Natural killer cell (primary cell): ENCODE results near the gene VSIG10L2. TPM values are rescaled to one million over a fixed set of nuclear protein-coding genes. Genes with fewer than 3 reads are reported as not detected.

Experiments
- ATAC-seq, 3 donors: fragments of 150-1000 bp in 2 of 3; fragments of 200-7000 bp in 1 of 3; cut with Tn5 transposase; 1 replicate in 1 of 3; 2 replicates in 2 of 3; pipeline ENCODE4 v1.10.0; 2021; ENCODE audit warnings: mild to moderate bottlenecking in 2 of 3, moderate library complexity in 2 of 3
- DNase-seq, 2 donors: peaks; one replicate each; pipeline versions ENCODE4 v3.0.0 to v3.0.0-alpha.2; 2013 to 2021; ENCODE audit warnings: mixed read lengths in 1 of 2
- H3K27ac ChIP-seq: one replicate; pipeline ENCODE4 v1.5.1; 2013; ENCODE audit warnings: mild to moderate bottlenecking, low read length
- H3K27me3 ChIP-seq: one replicate; pipeline ENCODE4 v1.6.1; 2013; ENCODE audit warnings: low read length; ENCODE audit not compliant: control insufficient read depth, insufficient read depth
- H3K36me3 ChIP-seq: one replicate; pipeline ENCODE4 v1.6.1; 2013; ENCODE audit warnings: low read length; ENCODE audit not compliant: control insufficient read depth, insufficient read depth
- H3K4me1 ChIP-seq: one replicate; pipeline ENCODE4 v1.6.1; 2013; ENCODE audit warnings: low read length; ENCODE audit not compliant: control insufficient read depth, insufficient read depth
- H3K4me3 ChIP-seq: one replicate; pipeline ENCODE4 v1.5.1; 2013; ENCODE audit warnings: low read length
- H3K9me3 ChIP-seq: one replicate; pipeline ENCODE4 v1.6.1; 2013; ENCODE audit warnings: low read length; ENCODE audit not compliant: control insufficient read depth, insufficient read depth
- H3K27ac Mint-ChIP-seq, 2 donors: one replicate each; pipeline ENCODE4 v1.8.0; 2022; ENCODE audit warnings: mild to moderate bottlenecking in 2 of 2, mixed read lengths in 2 of 2, moderate library complexity in 1 of 2
- H3K27me3 Mint-ChIP-seq, 2 donors: one replicate each; pipeline ENCODE4 v1.8.0; 2022; ENCODE audit warnings: low read depth in 2 of 2, mixed read lengths in 2 of 2
- H3K36me3 Mint-ChIP-seq: one replicate; pipeline ENCODE4 v1.8.0; 2022; ENCODE audit warnings: mixed read lengths
- H3K4me1 Mint-ChIP-seq, 2 donors: one replicate each; pipeline ENCODE4 v1.8.0; 2022; ENCODE audit warnings: mixed read lengths in 2 of 2
- H3K4me3 Mint-ChIP-seq: one replicate; pipeline ENCODE4 v1.8.0; 2022; ENCODE audit warnings: mild to moderate bottlenecking, moderate library complexity, mixed read lengths
- H3K9me3 Mint-ChIP-seq, 2 donors: one replicate each; pipeline ENCODE4 v1.8.0; 2022; ENCODE audit warnings: mixed read lengths in 2 of 2
- WGBS: methylation state at CpG from one replicate; pipeline ENCODE4 v1.1.7; 2013; ENCODE audit warnings: missing lambda C conversion rate; ENCODE audit not compliant: insufficient coverage; 5-methylcytosine and 5-hydroxymethylcytosine counted together
- intact Hi-C: fragments of 100-400 bp; cut with micrococcal nuclease; formaldehyde crosslinking; loops from one replicate; pipeline ENCODE4 v1.14.2; 2022
- total RNA-seq, 4 donors: library from RNA; stranded (reverse); fragments of 120-200 nt in 1 of 4; gene quantifications; one replicate each; pipeline versions ENCODE4 v1.2.3 to v1.2.4, GENCODE V29; 2013 to 2022
- TF ChIP-seq, protein P1 (sequence below): fragments of 200-600 bp; IDR thresholded peaks from one replicate; pipeline ENCODE4 v1.8.0; 2022; ENCODE audit warnings: antibody characterized with exemption

Gene VSIG10L2
- total RNA-seq, 3 donors from 2014 or later (not counting 1 experiment from before 2014, with no cell fraction given), result not detected

DNA sequence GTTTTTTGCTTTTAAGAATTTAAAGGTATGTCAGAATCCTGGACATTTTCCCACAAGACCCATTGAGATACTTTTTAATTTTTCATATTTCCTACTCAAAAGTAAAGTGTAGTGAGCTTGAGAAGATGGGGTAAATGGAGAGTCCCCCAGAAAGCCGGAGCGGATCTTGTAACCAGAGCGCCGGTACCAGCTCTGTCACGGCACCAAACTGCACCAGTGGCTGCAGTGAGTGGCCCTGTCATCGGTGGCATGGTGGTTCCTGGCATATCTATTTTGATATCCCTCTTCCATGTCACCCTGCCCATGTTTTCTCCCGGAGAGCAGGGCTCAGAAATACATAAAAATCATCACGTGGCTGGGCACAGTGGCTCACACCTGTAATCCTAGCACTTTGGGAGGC is 22.2 kb upstream of the VSIG10L2 start:
- no peak overlapping the region for H3K27ac ChIP-seq
- H3K4me3 Mint-ChIP-seq, result no peak overlapping the region
- intact Hi-C loops, result loop anchor here (5.0 kb wide), 1 partner anchor 1069 kb away; no protein-coding TSS in a partner anchor

DNA sequence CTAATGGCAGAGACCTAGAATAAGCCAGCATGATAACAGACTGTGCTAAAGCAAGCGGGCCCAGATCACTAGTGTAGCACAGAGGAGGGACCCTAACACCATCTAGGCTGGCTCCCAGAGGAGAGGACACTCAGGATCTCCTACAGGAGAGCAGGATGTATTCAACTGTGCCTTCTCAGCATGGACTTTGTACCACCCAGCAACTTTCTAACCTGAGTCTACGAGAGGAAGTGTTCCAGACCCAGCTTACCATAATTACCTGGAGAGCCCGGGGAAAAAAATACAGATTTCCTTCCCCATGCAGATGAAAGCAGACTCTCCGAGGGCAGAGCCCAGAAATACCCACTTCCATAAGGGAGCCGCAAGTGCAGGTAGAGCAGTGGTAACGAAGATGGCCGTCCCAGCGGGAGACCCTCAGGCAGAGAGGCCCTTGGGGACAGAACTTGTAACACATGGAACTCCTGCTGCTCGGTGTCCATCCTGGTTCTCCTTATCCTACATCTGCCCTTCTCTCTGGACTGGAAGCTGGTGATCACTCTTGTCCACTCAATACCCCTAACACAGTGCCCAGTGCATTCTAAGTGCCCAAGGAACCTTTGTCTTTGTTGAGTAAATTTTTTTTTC is 21.3 kb upstream of the VSIG10L2 start:
- Mint-ChIP-seq H3K36me3 (no peaks in the 10 kb centered on the region), H3K27ac (no peak overlapping the region), H3K4me1 (peaks cover 0 to 4% of the 10 kb centered on the region in 2 donors), H3K4me3 (no peak overlapping the region), H3K27me3 (peaks cover 12 to 25% of the 10 kb centered on the region in 2 donors), H3K9me3 (no peaks in the 10 kb centered on the region)
- Histone ChIP-seq H3K4me3 (no peak overlapping the region), H3K36me3 (no peaks in the 10 kb centered on the region), H3K9me3 (no peaks in the 10 kb centered on the region), H3K27ac (no peak overlapping the region), H3K4me1 (no peaks in the 10 kb centered on the region), H3K27me3 (no peaks in the 10 kb centered on the region)
- intact Hi-C loops, result loop anchor here (5.0 kb wide), 1 partner anchor 1068 kb away; no protein-coding TSS in a partner anchor
- TF ChIP-seq, protein P1, sequence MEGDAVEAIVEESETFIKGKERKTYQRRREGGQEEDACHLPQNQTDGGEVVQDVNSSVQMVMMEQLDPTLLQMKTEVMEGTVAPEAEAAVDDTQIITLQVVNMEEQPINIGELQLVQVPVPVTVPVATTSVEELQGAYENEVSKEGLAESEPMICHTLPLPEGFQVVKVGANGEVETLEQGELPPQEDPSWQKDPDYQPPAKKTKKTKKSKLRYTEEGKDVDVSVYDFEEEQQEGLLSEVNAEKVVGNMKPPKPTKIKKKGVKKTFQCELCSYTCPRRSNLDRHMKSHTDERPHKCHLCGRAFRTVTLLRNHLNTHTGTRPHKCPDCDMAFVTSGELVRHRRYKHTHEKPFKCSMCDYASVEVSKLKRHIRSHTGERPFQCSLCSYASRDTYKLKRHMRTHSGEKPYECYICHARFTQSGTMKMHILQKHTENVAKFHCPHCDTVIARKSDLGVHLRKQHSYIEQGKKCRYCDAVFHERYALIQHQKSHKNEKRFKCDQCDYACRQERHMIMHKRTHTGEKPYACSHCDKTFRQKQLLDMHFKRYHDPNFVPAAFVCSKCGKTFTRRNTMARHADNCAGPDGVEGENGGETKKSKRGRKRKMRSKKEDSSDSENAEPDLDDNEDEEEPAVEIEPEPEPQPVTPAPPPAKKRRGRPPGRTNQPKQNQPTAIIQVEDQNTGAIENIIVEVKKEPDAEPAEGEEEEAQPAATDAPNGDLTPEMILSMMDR, result no peak
- ATAC-seq, result no peak
- no peak for DNase-seq
- 87% methylated on average over 9 of the region's 9 CpGs for WGBS

More for the DNA sequence above, 22.2 kb upstream of the VSIG10L2 start:
- Histone ChIP-seq H3K36me3 (no peaks in the 10 kb centered on the region), H3K4me3 (no peak overlapping the region), H3K27me3 (no peaks in the 10 kb centered on the region), H3K9me3 (no peaks in the 10 kb centered on the region), H3K4me1 (no peaks in the 10 kb centered on the region)
- no peak for ATAC-seq
- H3K4me1 Mint-ChIP-seq, result peaks cover 0 to 4% of the 10 kb centered on the region in 2 donors
- no peaks in the 10 kb centered on the region for H3K36me3 Mint-ChIP-seq
- WGBS, result 77% methylated on average over 8 of the region's 8 CpGs
- peaks cover 13 to 27% of the 10 kb centered on the region in 2 donors for H3K27me3 Mint-ChIP-seq
- H3K9me3 Mint-ChIP-seq, result no peaks in the 10 kb centered on the region
- no peak for DNase-seq
- TF ChIP-seq, protein P1, result no peak
- H3K27ac Mint-ChIP-seq, result no peak overlapping the region

DNA sequence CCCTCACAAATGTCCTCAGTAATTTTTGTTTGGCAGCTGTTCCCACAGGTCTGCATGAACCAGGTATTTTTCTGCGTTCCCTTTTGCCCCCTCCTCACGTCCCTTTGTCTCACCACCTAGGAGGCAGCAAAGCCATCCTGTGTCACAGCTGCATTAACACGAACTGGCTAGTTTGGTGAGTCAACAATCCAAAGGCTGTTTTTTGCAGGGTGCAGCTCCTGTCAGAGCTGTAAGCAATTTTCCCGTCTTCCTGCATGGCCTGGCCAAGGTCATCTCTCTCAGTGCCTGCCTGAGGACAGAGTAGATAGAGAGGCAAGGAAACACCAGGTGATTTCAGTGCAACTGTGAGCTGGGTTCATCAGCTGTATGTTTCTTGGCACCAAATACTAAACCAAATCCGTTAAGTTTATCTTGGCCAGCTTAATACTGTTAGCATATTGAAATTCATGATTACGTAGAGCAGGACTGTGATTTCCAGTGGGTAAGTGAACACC is 20.6 kb upstream of the VSIG10L2 start:
- Histone ChIP-seq H3K9me3 (no peaks in the 10 kb centered on the region), H3K27me3 (no peaks in the 10 kb centered on the region), H3K27ac (no peak overlapping the region), H3K4me3 (no peak overlapping the region), H3K4me1 (no peaks in the 10 kb centered on the region), H3K36me3 (no peaks in the 10 kb centered on the region)
- intact Hi-C loops, result no loop called here
- peaks cover 0 to 4% of the 10 kb centered on the region in 2 donors for H3K4me1 Mint-ChIP-seq
- no peaks in the 10 kb centered on the region for H3K36me3 Mint-ChIP-seq
- no peak overlapping the region for H3K4me3 Mint-ChIP-seq
- WGBS, result 75% methylated on average over 6 of the region's 6 CpGs
- no peak for ATAC-seq
- no peaks in the 10 kb centered on the region for H3K9me3 Mint-ChIP-seq
- peaks cover 7 to 21% of the 10 kb centered on the region in 2 donors for H3K27me3 Mint-ChIP-seq
- no peak overlapping the region for H3K27ac Mint-ChIP-seq
- no peak for DNase-seq
- TF ChIP-seq, protein P1, result no peak
